Cardiac muscle cell (in vitro differentiated cells and primary cell): ENCODE results near the gene NAT8L. TPM values are rescaled to one million over a fixed set of nuclear protein-coding genes. Genes with fewer than 3 reads are reported as not detected.

Experiments used
- DNase-seq, 2 donors: peaks; one replicate each; pipeline versions ENCODE4 v3.0.0 to v3.0.0-alpha.2; 2010 to 2017; ENCODE audit warnings: low read depth in 1 of 2, low spot score in 1 of 2
- H3K27ac ChIP-seq: fragments of 200-600 bp; sonication (generic); 2 replicates; pipeline ENCODE4 v1.5.1; 2016
- H3K27me3 ChIP-seq: fragments of 200-600 bp; sonication (generic); 2 replicates; pipeline ENCODE4 v1.6.0; 2016; ENCODE audit warnings: control low read depth
- H3K36me3 ChIP-seq: fragments of 200-600 bp; sonication (generic); 2 replicates; pipeline ENCODE4 v1.5.1; 2016; ENCODE audit warnings: control low read depth
- H3K4me1 ChIP-seq: fragments of 200-600 bp; sonication (generic); 2 replicates; pipeline ENCODE4 v1.8.1; 2017; ENCODE audit warnings: low read depth, mild to moderate bottlenecking, mixed run types
- H3K4me3 ChIP-seq: fragments of 200-600 bp; sonication (generic); 2 replicates; pipeline ENCODE4 v1.5.1; 2016; ENCODE audit warnings: mild to moderate bottlenecking
- H3K9me3 ChIP-seq: fragments of 200-600 bp; sonication (generic); 2 replicates; pipeline ENCODE4 v1.5.1; 2017; ENCODE audit warnings: low read depth, mild to moderate bottlenecking, control low read depth
- polyA plus RNA-seq: library from polyadenylated mRNA; unstranded; fragments of >200 nt; fragmentation: Nextera tagmentation; extraction: Ambion mirVana; gene quantifications from 2 replicates; pipeline ENCODE4 v1.2.1, GENCODE V29; 2016
- total RNA-seq: library from RNA; depleted of rRNA; stranded (reverse); fragments of >200 nt; gene quantifications from 2 replicates; pipeline ENCODE4 v1.2.3, GENCODE V29; 2016
- TF ChIP-seq, protein P1 (sequence below): IDR thresholded peaks from 2 replicates; pipeline ENCODE4 v1.5.1; 2012; ENCODE audit warnings: low read depth, mild to moderate bottlenecking, low read length

Gene NAT8L
- total and polyA plus RNA-seq, 2 experiments from 2014 or later, result 5.5 to 20.9 TPM

GRCh38 chr4:2078584-2078983 lies 19.5 kb downstream of the NAT8L start:
- TF ChIP-seq, protein P1, sequence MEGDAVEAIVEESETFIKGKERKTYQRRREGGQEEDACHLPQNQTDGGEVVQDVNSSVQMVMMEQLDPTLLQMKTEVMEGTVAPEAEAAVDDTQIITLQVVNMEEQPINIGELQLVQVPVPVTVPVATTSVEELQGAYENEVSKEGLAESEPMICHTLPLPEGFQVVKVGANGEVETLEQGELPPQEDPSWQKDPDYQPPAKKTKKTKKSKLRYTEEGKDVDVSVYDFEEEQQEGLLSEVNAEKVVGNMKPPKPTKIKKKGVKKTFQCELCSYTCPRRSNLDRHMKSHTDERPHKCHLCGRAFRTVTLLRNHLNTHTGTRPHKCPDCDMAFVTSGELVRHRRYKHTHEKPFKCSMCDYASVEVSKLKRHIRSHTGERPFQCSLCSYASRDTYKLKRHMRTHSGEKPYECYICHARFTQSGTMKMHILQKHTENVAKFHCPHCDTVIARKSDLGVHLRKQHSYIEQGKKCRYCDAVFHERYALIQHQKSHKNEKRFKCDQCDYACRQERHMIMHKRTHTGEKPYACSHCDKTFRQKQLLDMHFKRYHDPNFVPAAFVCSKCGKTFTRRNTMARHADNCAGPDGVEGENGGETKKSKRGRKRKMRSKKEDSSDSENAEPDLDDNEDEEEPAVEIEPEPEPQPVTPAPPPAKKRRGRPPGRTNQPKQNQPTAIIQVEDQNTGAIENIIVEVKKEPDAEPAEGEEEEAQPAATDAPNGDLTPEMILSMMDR, result no peak
- no peak for DNase-seq
- Histone ChIP-seq H3K27ac (no peak overlapping the region), H3K36me3 (no peaks in the 10 kb centered on the region), H3K4me1 (no peaks in the 10 kb centered on the region), H3K9me3 (no peaks in the 10 kb centered on the region), H3K4me3 (no peak overlapping the region), H3K27me3 (no peaks in the 10 kb centered on the region)

- TF ChIP-seq, protein P1, result no peak
- Histone ChIP-seq H3K27ac (no peak overlapping the region), H3K4me1 (no peaks in the 10 kb centered on the region), H3K36me3 (no peaks in the 10 kb centered on the region), H3K4me3 (no peak overlapping the region), H3K27me3 (no peaks in the 10 kb centered on the region), H3K9me3 (no peaks in the 10 kb centered on the region)
- DNase-seq, result no peak
Measured at GRCh38 chr4:2079006-2079405, 19.9 kb downstream of the NAT8L start.

- no peak overlapping the region for H3K27ac ChIP-seq
- no peaks in the 10 kb centered on the region for H3K9me3 ChIP-seq
- H3K27me3 ChIP-seq, result no peaks in the 10 kb centered on the region
- no peaks in the 10 kb centered on the region for H3K4me1 ChIP-seq
- H3K36me3 ChIP-seq, result no peaks in the 10 kb centered on the region
- TF ChIP-seq, protein P1, result no peak
- H3K4me3 ChIP-seq, result no peak overlapping the region
- no peak for DNase-seq
Measured at GRCh38 chr4:2079926-2080325, 20.8 kb downstream of the NAT8L start.

DNA sequence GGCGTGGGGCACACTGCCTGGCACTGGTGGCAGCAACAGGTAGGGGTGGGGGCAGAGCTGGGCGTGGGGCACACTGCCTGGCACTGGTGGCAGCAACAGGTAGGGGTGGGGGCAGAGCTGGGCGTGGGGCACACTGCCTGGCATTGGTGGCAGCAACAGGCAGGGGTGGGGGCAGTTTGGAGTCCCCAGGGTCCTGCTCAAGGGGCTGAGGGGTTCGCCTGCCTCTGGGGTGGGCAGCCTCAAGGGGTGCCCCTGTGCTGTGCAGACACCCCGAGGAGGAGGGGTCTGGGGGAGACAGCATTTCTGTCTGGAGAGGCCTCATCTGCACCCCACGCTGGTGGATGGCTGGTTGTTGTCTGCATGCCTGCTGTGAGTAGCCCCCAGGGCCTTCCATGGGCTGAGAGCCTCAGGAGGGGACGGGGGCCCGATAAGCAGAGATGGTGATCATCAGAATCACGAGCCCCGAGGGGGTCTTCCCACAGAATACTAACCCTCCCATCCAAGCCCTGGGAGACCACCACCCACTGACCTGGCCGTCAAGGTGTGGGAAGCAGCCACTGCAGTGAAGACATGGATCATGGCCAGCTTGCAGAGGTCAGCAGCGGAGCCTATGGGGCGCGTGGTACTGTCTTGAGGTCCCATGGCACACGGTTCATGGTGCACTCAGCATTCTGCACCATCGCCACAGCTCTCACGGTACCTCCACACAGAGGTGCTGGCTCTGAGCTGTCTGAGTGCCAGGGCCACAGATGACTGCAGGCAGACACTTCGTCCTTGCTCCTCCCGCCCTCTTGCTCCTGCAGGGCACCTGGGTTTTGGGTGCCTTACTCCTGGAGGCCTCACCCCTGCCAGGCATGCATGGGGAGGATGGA lies 21.5 kb downstream of the NAT8L start:
- no peaks in the 10 kb centered on the region for H3K36me3 ChIP-seq
- TF ChIP-seq, protein P1, result no peak
- no peaks in the 10 kb centered on the region for H3K4me1 ChIP-seq
- DNase-seq, result no peak
- H3K9me3 ChIP-seq, result no peaks in the 10 kb centered on the region
- H3K27ac ChIP-seq, result no peak overlapping the region
- no peaks in the 10 kb centered on the region for H3K27me3 ChIP-seq
- H3K4me3 ChIP-seq, result no peak overlapping the region

DNA sequence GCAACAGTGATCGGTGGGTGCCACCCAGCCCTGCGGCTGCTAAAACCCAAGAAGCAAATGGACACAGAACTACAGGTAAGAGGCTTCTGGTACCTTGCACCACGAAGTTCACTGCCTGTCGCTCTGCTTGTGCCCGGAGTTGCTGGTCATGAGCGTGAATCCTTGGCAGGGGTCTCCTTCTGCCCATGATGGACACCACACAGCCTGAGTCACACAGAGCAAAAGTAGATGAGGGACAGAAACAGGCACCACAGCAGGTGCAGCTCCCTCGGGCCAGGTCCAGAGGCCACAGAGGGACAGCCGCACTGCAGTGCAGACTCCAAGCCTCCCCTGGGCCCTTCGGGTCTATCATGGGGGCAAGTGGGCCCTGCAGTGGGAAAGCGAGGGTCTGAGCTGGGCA lies 22.4 kb downstream of the NAT8L start:
- TF ChIP-seq, protein P1, result no peak
- Histone ChIP-seq H3K4me1 (no peaks in the 10 kb centered on the region), H3K27me3 (no peaks in the 10 kb centered on the region), H3K9me3 (no peaks in the 10 kb centered on the region), H3K27ac (no peak overlapping the region), H3K4me3 (no peak overlapping the region), H3K36me3 (no peaks in the 10 kb centered on the region)
- no peak for DNase-seq
